Inflammatory macrophage treated with lipopolysaccharide for 1 hour (primary cell): ENCODE results near the gene IL1R1.
"Not testable (repeated sequence)": the region's sequence is repeated elsewhere in the genome, so short reads cannot be mapped to it uniquely, and the experiment has no call there.

ENCODE experiments used
- DNase-seq, 2 donors: peaks; one replicate each; pipeline ENCODE4 v3.0.0-alpha.2; 2020 to 2022

Gene IL1R1

DNA sequence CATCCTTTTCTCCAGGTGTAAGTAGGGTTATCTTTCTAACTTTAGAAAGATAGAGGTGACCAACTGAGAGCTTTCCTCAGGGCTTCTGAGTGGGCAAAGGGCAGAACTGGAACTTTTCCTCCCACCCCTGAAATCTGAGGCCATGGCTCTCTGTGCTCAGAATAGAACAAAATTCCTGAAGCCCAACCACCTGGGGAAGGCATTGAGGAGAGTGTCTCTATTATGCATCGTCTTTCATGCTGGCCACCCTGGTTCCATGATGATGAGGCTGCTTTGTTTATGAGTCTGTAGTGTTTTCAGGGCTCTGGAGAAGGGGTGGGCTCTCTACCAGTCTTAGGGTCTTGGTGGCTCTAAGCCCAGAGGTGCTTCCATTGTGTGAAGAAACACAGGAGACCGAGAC, 30.7 kb upstream of the IL1R1 start:
- DNase-seq: no peak

DNA sequence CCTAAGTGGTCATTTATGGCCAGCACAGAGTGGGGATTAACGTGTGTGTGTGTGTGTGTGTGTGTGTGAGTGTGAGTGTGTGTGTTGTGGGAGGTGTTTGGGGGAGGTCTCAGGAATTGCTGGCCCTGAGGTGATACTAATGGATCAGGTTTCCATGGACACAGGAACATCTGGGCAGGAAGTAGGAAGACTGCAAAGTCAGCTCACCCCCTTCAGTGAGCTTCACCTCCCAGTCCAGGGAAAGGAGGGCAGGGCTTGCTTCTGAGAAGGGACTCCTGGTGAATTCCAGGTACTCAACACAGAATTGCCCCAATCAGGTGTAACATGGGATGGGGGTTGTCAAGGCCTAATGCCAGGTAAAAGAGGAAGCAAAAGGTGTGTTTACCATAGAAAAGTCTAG, 30.3 kb upstream of the IL1R1 start:
- DNase-seq: no peak

DNA sequence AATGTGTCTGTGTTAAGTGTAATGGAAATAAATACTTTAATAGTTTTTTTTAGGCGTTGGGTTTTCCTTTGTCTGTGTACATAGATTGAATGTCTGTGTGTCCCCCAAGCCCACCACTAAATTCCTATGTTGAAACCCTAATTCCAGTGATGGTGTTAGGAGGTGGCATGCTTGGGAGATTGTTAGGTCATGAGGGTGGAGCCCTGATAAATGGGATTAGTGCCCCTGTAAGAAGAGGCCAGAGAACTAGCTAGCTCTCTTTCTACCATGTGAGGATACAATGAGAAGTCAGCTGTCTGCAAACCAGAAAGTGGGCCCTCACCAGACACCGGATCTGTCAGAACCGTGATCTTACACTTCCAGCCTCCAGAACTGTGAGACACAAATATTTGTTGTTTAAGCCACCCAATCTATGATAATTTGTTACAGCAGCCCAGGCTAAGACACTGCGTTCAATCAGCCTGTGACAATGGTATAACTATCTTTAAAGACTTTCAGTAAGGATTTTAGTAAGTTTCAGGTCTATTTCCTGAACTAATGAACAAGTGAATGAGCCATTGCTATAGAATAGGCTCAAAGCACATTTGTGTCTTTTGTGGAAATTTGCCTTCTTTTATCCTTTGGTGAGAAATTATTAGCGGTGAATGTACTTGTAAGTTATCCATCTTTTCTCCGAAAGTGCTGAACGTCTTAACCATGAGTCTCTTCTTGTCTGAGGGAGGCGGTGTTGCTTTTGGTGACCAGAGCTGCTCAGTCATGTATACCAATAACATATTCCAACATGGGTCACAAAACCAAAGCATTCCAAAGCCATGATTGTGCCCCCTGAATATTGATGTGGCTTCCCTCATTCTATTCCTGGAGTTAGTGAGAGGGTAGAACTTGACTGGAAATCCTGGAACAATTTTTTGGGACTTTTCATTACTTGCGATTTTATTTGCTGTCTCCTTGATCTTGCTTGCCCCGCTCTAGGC, 29.6 kb upstream of the IL1R1 start:
- DNase-seq: no peak

DNA sequence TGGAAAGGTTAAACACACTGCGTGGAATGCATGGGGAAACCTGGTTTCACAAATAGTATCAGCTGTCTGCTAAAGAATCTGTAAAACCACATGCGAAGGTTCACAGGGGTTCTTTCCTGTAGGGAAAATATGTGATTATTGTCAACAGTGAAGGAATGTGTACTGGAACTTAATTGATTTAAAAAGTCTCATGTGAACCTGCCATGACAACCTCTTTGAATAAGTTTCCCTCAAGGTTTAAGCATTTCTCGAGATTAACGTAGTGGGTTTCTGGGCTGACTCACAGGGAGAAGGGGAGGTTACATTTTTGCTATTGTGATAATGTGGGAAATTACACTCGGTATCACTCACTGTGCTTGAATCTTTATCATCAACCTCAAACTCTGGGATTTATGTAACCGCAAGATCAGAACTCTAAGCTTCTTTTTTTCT, 28.2 kb upstream of the IL1R1 start:
- DNase-seq: peak in 1 of 2 donors; percentile 6

DNA sequence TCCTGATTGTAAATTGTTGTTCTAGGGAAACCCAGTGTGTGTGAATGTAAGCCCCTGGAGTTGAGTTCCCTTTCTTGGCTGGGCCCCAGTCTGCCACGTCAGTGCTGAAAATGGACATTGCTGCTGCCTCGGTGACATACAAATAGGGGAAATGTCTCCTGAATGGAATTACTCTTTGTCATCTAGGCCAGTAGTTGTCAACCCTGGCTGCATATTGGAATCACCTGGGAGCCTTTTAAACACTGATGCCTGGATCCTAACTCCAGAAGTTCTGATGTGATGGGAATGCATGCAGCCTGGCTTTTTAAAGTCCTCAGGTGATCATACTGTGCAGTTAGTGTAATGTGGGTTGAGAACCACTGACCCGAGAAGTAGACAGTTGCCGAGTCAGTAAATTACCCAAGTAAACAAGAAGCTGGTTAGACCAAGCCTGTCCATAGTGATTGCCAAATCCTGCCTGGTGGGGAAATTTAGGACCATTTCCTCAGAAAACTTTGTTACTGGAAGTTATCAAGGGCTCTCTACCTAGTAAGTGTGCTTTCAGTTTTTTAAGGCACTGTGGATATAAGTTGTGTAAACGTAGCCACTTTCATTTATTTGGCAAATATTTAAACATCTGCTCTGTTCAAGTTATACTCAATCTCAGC, 27.6 kb upstream of the IL1R1 start:
- peak; percentile 41 to 56 for DNase-seq

DNA sequence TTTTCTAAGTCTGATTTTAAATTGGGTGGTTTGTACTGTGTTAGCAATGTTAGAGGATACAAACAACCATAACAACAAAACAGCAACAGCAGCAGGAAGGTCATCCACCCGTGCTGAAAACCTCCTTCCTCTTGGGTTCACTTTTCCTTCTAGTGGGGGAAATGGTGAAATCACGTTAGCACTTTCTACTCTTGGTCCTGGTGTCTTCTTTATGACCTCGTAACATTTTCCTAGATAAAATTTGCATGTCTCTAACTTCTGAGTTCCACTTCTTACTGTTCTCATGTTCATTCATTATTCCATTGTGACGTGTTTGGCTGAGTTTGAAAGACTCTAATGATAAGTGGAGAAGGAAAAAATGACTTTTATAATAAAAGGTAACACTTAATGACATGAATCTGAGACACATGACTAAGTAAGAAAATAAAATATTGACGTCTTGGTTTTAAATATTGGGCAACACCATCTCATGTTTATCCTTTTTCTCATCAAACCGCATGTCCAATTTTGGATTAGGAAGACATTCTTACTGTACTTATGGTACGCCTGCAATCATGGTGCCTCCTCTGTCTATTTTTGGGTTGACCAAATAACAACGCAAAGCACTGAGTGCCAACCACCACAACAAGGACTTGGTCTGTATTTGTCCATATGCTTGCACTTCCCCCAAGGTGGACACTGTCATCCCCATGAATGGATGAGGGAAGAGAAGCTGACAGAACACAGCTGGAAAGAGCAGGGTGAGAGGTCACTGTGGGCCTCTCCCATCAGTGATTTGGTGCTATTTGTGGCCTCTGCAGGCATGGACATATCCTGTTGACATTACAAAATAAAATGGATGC, 25.7 kb upstream of the IL1R1 start:
- peak; percentile 27 to 30 for DNase-seq

DNA sequence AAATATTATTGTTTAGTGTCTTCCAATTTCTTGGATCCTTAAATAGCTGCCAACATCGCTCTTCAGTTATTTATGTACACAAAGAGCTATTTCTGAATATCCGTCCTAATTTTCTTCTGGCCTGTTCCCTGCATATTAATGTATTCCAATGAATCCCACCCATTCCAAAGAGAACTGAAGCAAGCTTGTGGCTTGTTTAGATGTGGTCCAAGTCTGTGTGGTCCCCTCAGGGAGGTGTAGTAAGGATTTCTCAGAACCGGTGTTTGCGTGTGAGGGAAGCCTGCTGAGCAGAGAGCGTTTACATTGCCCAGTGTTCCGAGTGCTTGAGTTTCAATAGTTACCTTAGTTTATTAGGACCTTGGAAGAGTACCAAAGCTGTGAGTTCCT, 25.1 kb upstream of the IL1R1 start:
- no peak for DNase-seq

DNA sequence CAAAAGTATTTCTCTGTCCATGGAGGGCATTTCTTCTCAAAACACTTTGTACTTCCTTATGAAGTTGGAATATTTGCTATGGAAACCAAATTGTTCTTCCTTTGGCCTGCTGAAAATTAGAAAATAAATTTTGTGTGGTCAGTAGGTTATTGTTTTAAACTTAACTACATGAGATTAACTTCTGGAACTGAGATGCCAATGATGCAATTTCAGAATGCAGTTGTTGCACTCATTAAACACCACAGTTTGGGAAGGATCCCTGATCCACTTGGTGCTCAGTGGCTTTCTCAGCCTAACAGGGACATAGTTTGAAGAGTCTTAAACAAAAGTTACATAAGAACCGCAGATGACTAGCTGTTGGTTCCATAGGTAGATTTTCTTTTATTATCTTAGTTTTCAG, 23.3 kb upstream of the IL1R1 start:
- no peak for DNase-seq

DNA sequence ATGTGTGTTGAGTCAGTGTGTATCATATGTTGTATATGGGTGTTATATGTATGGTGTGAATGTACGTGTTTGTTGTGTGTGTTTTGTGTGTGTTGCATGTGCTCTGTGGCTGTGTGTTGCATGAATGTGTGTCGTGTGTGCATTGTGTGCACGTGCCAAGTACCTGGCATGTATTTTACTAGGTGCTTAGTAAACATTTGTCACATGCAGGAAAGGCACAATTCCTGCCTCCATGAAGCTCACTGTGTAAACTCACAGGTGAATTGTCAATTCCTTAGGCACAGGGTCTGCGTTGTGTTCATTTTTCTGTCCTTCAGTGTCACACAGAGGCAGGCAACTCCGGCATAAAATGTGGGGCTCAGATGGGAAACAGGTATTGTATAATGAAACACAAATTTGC, 22.3 kb upstream of the IL1R1 start:
- DNase-seq: no peak

DNA sequence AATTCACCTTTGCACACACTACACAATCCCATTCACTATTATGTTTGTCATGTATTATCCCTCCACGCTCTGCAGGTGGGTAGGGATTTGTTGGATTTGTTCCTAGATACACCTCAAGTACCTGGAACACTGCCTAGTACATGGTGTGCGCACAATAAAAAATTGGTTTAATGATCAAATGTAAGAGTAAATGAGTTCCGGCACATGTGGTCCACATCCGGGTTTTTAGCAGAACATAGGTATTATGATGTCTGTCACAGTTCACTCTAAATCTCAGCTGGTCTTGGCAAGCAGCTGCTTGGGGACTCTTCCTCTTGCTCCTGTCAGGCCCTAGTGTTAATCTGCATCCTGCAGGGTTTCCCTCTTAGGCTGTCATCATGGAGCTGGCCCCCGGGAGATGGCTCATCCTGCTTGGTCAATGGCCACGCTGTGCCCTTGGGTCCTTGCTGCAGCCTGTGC, 21.8 kb upstream of the IL1R1 start:
- no peak for DNase-seq

DNA sequence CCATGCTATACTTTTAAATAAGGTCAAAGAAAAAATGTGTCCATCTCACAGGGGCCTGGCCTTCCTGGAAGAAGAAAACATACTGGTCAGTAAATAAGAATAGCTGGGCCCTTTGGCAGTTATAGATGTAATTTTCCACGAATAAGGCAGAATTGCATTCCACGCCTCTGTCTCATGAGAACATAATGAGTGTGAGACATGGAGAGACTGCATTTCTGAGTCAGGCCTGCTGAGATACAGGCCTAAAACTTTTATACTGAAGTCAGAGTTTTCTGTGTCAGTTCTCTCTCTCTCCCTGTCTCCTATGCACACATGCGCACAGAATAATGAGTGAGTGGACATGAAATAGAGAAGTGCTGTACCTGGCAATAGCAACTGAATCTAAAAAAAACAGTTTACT, 20.4 kb upstream of the IL1R1 start:
- DNase-seq: no peak

DNA sequence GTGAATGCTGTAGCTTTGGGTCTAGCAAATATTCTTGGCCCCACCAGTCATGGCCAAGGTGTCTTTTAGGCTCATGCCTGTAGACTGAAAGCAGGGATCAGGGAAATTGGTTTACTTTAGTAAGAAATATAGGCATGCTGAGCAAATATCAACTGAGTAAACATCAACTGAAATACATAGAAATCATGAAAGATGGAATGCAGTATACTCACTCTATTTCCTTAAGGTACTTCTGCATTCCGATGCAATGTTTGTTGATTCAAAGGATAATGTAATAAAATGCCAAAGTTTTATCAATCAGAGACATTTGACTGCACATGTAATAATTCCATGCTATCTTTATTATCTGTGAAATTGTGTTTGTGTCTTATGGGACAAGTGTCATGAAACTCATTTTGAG, 19.6 kb upstream of the IL1R1 start:
- no peak for DNase-seq

DNA sequence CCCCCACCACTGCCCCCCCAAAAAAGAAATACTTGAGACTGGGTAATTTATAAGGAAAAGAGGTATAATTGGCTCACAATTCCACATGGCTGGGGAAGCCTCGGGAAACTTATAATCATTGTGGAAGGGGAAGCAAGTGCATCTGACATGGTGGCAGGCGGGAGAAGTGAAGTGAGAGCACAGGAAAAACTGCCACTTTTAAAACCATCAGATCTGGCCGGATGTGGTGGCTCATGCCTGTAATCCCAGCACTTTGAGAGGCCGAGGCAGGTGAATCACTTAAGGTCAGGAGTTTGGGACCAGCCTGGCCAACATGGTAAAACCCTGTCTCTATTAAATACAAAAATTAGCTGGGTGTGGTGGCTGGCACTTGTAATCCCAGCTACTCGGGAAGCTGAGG, 18.1 kb upstream of the IL1R1 start:
- not testable (repeated sequence) for DNase-seq

DNA sequence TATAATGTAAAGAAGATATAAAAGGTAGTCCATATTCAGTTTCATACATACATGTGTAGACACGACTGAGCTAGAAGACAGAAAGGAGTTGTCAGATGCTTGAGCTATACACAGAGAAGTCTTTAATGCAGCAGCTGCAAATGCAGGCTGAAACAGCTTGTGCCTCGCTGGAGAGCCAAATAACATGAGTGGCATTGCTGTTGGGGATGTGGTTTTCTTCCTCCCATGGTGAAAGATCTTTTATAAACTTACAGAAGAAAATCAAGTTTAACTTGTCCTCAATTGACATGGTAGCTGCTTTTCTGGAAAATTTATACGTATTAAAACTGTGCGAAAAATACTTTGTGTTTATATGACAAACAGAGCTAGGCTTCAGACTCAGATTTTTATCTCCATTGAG, 16.4 kb upstream of the IL1R1 start:
- DNase-seq: no peak

DNA sequence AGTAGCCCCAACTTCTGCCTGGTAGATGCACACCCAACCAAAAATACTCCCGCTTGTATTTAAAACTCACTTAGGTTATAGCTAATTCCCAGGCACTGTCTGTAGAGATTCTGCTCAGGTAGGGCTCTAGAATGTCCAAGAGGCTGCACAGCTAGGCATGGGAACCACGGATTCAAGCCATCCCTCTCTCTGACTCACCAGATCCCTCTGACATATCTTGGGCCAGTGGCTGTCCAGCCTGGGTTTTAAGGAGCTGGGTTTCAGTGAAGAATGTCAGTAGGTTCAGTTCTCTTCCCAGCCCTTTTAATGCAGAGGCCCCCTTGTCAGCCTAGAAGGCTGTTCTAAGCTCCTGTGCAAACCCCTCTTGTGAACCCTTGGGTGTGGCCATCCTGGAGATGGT, 15.9 kb upstream of the IL1R1 start:
- no peak for DNase-seq

DNA sequence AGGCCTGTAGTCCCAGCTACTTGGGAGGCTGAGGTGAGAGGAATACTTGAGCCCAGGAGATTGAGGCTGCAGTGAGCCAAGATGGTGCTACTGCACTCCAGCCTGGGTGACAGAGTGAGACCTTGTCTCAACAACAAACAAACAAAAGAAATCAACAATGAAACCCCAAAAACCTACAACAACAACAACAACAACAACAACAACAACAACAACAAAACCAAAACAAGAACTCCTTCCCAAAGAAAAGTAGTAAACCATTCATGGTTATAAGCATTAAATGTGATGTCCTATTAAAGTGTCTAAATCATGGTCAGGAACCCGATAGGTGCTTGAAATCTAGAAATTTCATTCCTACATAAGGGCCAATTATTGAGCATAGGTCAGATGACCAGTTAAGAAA, 13.5 kb upstream of the IL1R1 start:
- DNase-seq: no peak

DNA sequence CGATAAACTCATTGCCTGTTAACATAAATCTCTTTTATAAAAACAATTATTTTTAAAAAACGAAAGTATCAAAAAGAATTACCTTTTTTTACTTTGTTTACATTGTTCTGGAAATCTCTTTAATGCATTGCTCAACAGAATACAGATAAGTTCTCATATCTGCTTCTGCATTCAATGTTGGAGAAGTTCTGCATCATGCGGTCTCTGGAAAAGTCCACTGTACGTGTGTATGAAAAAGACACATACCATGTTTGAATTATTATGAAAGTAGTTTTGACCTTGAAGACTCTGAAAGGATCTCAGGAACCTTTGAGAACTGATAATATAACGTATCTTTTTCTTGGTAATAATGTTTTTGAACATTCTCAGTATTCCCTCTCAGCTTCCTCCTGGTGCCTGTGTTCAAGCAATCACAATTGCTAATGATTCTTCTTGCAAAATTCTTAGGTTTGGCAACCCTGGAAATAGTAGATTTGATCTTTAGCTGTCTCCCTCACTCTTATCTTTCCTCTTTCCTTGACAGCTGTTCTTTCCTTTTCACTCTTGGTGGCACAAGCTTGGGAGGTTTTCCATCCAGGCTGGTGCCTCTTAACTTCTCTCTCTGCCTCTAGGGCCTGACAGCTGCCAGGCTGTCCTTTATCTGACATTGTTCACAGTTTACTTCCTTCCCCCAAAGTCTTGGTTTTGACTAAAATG, 12.4 kb upstream of the IL1R1 start:
- DNase-seq: peak; percentile 73 to 77

DNA sequence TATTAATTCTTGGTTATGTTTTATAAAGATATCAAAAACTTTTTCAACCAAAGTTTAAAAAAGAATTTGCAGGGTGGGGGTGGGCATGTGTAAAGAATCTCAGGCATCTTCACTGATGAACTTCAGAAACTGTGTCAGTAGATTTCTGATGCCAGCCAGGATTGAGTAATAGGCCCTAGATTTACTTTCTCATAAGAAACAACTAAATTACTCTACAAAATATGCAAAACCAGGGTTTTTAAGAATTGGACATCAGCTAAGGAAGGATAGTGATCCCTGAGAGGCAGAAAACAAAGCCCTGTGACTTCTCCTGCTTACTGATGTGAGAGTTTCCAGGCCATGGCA, 11.9 kb upstream of the IL1R1 start:
- no peak for DNase-seq

DNA sequence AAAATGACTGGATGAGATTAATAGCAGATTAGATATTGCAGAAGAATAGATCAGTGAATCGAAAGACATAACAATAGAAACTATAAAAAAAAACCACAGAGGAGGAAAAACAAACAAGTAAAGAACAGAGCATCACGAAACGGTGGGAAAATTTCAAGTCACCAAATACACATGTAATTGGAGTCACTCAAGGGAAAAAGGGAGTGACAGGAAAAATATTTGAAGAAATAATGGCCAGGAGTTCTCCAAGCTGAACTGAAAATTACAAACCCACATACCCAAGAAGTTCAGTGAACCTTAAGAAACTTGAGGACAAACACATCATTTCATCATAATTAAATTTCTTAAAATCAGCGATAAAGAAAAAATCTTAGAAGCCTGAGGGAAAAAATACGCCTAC, 11.0 kb upstream of the IL1R1 start:
- no peak for DNase-seq

DNA sequence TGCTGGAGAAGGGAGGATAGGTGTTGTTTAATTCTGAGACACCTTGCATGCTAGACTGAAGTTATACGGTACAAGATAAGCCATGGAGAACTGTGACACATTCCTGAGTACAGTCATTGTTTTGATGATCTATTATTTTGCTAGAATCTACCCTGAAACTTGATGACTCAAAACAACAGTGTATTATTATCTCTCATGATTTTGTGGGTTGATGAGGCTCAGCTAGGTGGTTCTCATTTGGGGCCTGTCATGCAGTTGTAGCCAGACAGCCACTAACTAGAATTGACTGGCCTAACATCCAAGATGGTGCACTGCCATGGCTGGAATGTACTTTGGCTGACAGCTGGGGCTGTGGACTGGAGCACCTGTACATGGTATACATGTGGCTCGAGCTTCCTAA, 5.4 kb upstream of the IL1R1 start:
- DNase-seq: no peak

DNA sequence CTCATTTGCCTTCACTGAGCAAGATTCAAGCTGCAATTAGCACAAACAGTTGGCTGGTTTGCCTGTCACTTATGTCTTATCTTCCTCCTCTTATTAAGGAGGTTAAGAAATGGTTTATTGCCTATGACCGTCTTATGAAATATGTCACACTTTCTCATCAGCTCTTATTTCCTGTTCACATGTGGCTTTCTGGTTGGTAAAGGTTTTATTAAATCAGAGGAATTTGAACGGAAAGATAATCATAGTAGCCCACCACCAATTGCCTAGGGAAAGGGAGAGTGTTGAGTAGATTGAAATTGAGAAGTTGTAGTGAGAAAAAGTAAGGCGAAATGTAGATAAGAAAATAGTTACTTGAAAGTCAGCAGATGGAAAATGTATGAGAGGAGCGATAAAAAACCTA, 4.2 kb upstream of the IL1R1 start:
- peak; percentile 65 to 66 for DNase-seq

DNA sequence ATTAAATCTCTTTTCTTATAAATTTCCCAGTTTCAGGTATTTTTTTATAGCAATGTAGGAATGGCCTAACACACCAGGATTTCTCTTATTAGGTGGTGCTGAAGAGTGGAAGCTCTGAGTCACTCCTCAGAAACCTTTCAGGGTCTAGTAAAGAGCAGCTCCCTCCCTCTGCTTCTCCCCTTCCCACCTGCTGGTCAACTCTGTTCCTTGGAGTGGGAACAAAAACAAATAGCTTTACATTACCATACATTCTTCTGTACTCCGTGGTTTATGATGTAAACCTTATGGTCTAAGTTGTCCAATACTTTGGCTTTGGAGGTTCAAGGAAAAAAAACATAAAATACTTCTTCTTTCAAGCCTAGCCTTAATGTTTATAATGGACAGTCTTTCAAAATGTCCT, 2.7 kb upstream of the IL1R1 start:
- DNase-seq: no peak

DNA sequence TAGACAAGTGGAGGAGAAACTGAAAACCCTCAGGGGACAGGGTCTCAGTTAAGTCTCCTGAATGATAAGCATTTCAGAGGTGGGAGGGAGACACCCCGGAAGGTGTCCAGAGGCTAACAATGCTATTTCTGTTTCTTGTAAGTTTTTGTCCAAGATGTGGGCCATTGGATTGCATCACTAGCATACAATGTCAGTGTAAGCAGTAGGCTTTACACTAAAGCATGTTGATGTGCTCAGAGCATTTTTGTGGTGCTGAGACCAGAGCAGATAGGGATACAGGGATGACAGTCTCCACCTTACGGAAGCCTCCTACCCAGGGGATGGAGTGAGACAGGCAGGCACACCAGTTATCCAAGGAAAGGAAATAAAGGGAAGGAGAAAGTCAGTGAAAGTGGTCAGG, 2.2 kb upstream of the IL1R1 start:
- DNase-seq: no peak
